Measurements from ENCODE around the gene MTA1. TPM values are rescaled to one million over a fixed set of nuclear protein-coding genes. Genes with fewer than 3 reads are reported as not detected.

The MTA1 gene
- total RNA-seq, 4 donors from 2014 or later = 34.3 to 75.0 (median 49.2) TPM

- TF ChIP-seq CTCF (IDR thresholded peaks at IDR 0.05; ENCODE audit: low read depth) = no peak
Measured at GRCh38 chr14:105467942-105468471, 48.4 kb downstream of the MTA1 start.

GRCh38 chr14:105468621-105469241 is 49.1 kb downstream of the MTA1 start:
- no peak for TF ChIP-seq CTCF (IDR thresholded peaks at IDR 0.05; ENCODE audit: low read depth)

DNA sequence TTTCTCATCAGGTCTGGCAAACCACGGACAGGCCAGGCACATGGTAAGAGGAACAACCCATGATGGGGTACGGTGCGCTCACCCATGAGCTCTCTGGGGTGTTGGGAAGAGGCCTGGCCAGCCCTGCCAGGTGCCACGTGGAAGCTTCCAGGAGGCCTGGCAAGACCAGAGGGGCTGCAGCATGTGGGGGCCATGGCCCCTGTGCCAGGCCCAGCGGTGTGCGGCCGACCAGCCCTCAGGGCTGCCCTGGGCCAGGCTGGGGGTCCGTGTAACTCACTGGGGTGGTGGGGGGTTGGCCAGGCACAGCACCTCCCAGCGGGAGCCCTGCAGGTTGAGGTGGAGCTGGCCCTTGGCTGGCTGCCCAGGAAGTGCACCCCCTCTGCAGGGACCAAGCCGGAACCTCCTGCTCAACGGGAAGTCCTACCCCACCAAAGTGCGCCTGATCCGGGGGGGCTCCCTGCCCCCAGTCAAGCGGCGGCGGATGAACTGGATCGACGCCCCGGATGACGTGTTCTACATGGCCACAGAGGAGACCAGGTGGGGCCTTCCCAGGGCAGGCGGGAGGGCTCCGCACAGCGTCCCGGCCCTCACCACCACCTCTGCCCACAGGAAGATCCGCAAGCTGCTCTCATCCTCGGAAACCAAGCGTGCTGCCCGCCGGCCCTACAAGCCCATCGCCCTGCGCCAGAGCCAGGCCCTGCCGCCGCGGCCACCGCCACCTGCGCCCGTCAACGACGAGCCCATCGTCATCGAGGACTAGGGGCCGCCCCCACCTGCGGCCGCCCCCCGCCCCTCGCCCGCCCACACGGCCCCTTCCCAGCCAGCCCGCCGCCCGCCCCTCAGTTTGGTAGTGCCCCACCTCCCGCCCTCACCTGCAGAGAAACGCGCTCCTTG is 50.1 kb downstream of the MTA1 start:
- TF ChIP-seq CTCF (IDR thresholded peaks at IDR 0.05; ENCODE audit: low read depth) = no peak

GRCh38 chr14:105470350-105471296 is 51.0 kb downstream of the MTA1 start:
- TF ChIP-seq CTCF (IDR thresholded peaks at IDR 0.05; ENCODE audit: low read depth) = no peak

- no peak for TF ChIP-seq CTCF (IDR thresholded peaks at IDR 0.05; ENCODE audit: low read depth)
Measured at GRCh38 chr14:105471297-105471821, 51.7 kb downstream of the MTA1 start.

- no peak for TF ChIP-seq CTCF (IDR thresholded peaks at IDR 0.05; ENCODE audit: low read depth)
Measured at GRCh38 chr14:105471823-105472485, 52.3 kb downstream of the MTA1 start.

Measured in subcutaneous adipose tissue (tissue), 4 donors.